SK-N-SH (cell line): Measurements from ENCODE around the gene INHBB. TPM values are rescaled to one million over a fixed set of nuclear protein-coding genes. Genes with fewer than 3 reads are reported as not detected.

Source experiments
- CTCF ChIA-PET: fragments of 300-600, 350-600 bp; formaldehyde crosslinking; extraction: SDS; loops from one replicate; lab custom pipeline; 2021; lab: Yijun Ruan, JAX
- POLR2A ChIA-PET: fragments of 350-600 bp; sonication (Branson Sonifier 250); formaldehyde crosslinking; extraction: SDS; loops from one replicate; lab custom pipeline; 2020; ENCODE audit warnings: antibody characterized with exemption, inconsistent platforms; lab: Yijun Ruan, JAX
- DNase-seq: peaks from one replicate; pipeline ENCODE4 v3.0.0; 2012
- H2AFZ ChIP-seq: fragments of 200-600 bp; sonication (generic); 2 replicates; pipeline ENCODE4 v1.8.1; 2016; ENCODE audit warnings: antibody characterized with exemption, mild to moderate bottlenecking, low read depth
- H3F3A ChIP-seq: fragments of 200-600 bp; sonication (generic); replicated peaks from 2 replicates; pipeline ENCODE3; 2016; ENCODE audit warnings: antibody characterized with exemption, mild to moderate bottlenecking; ENCODE audit not compliant: insufficient read depth
- H3K27ac ChIP-seq, 2 experiments: fragments of 200-500 bp in 1 of 2; fragments of 200-600 bp in 1 of 2; sonication (Bioruptor generic) in 1 of 2; sonication (generic), shearing (Covaris generic) in 1 of 2; 2 replicates each; pipeline versions ENCODE4 v1.5.1 to v1.6.1; 2014 to 2016; ENCODE audit warnings: low read depth in 2 of 2, inconsistent platforms in 1 of 2, low read length in 1 of 2, mild to moderate bottlenecking in 1 of 2, mixed read lengths in 1 of 2
- H3K27me3 ChIP-seq: fragments of 200-600 bp; sonication (generic), shearing (Covaris generic); 2 replicates; pipeline ENCODE4 v1.6.1; 2016; ENCODE audit warnings: mixed run types; ENCODE audit not compliant: insufficient read depth
- H3K36me3 ChIP-seq, 2 experiments: fragments of 200-500 bp in 1 of 2; fragments of 200-600 bp in 1 of 2; sonication (Bioruptor generic) in 1 of 2; sonication (generic) in 1 of 2; replicated peaks in 1 of 2; 2 replicates each; pipeline versions ENCODE3 to v1.5.1; 2014 to 2016; ENCODE audit warnings: low read length in 1 of 2, mild to moderate bottlenecking in 1 of 2; ENCODE audit not compliant: insufficient read depth in 2 of 2, control insufficient read depth in 1 of 2
- H3K4me1 ChIP-seq, 2 experiments: fragments of 200-500 bp in 1 of 2; fragments of 200-600 bp in 1 of 2; sonication (Bioruptor generic) in 1 of 2; sonication (generic), shearing (Covaris generic) in 1 of 2; 2 replicates each; pipeline versions ENCODE4 v1.5.1 to v1.6.1; 2014 to 2016; ENCODE audit warnings: low read depth in 1 of 2, low read length in 1 of 2, mixed run types in 1 of 2; ENCODE audit not compliant: insufficient read depth in 2 of 2, control insufficient read depth in 1 of 2
- H3K4me2 ChIP-seq: fragments of 200-600 bp; sonication (generic), shearing (Covaris generic); 2 replicates; pipeline ENCODE4 v1.6.1; 2017; ENCODE audit warnings: mixed run types
- H3K4me3 ChIP-seq, 2 experiments: fragments of 200-500 bp in 1 of 2; fragments of 200-600 bp in 1 of 2; sonication (Bioruptor generic) in 1 of 2; sonication (generic), shearing (Covaris generic) in 1 of 2; 2 replicates each; pipeline versions ENCODE4 v1.5.1 to v1.8.1; 2014 to 2016; ENCODE audit warnings: low read depth in 2 of 2, inconsistent platforms in 1 of 2, low read length in 1 of 2, mild to moderate bottlenecking in 1 of 2, mixed read lengths in 1 of 2, moderate library complexity in 1 of 2
- H3K79me2 ChIP-seq: fragments of 200-600 bp; sonication (generic); 2 replicates; pipeline ENCODE4 v1.8.1; 2017; ENCODE audit warnings: mild to moderate bottlenecking; ENCODE audit not compliant: insufficient read depth
- H3K9ac ChIP-seq: fragments of 200-600 bp; sonication (generic); 2 replicates; pipeline ENCODE4 v1.6.1; 2017; ENCODE audit warnings: mixed run types
- H3K9me2 ChIP-seq: fragments of 200-600 bp; sonication (generic); 2 replicates; pipeline ENCODE4 v1.6.1; 2017; ENCODE audit warnings: mixed run types
- H3K9me3 ChIP-seq: fragments of 200-600 bp; sonication (generic); 2 replicates; pipeline ENCODE4 v1.6.1; 2017; ENCODE audit warnings: mixed run types, mild to moderate bottlenecking, moderate library complexity
- H4K20me1 ChIP-seq: fragments of 200-600 bp; sonication (generic); 2 replicates; pipeline ENCODE4 v1.6.1; 2017; ENCODE audit warnings: mild to moderate bottlenecking, mixed run types; ENCODE audit not compliant: insufficient read depth
- CTCF ChIP-seq: fragments of 200-600 bp; sonication (generic); IDR thresholded peaks from 2 replicates; pipeline ENCODE4 v1.6.1; 2017; ENCODE audit warnings: antibody characterized with exemption, mild to moderate bottlenecking, moderate library complexity
- EZH2phosphoT487 ChIP-seq: fragments of 200-600 bp; sonication (generic); IDR thresholded peaks from 2 replicates; pipeline ENCODE4 v1.6.1; 2017; ENCODE audit warnings: low read depth, mixed run types, mild to moderate bottlenecking, antibody characterized with exemption, moderate library complexity, borderline replicate concordance
- FOXJ3 ChIP-seq: sonication (generic); formaldehyde crosslinking; IDR thresholded peaks from 2 replicates; pipeline ENCODE4 v1.5.1; 2020; ENCODE audit warnings: mild to moderate bottlenecking, missing genetic modification reagents
- FOXM1 ChIP-seq: IDR thresholded peaks from 2 replicates; pipeline ENCODE4 v1.4.0; 2012; ENCODE audit warnings: low read depth, mild to moderate bottlenecking
- MEF2A ChIP-seq: IDR thresholded peaks from 2 replicates; pipeline ENCODE4 v1.4.0; 2012; ENCODE audit warnings: low read depth, borderline replicate concordance
- PBX3 ChIP-seq: IDR thresholded peaks from 2 replicates; pipeline ENCODE4; 2012
- POLR2AphosphoS5 ChIP-seq: IDR thresholded peaks from 2 replicates; pipeline ENCODE4 v1.6.1; 2012; ENCODE audit warnings: low read depth, low read length
- RFX5 ChIP-seq: IDR thresholded peaks from 2 replicates; pipeline ENCODE4 v1.6.1; 2012; ENCODE audit warnings: mild to moderate bottlenecking, improper control_type of control experiment, low read length
- SMC3 ChIP-seq: IDR thresholded peaks from 2 replicates; pipeline ENCODE4 v1.6.1; 2012; ENCODE audit warnings: low read depth, low read length, improper control_type of control experiment
- TCF12 ChIP-seq: IDR thresholded peaks from 2 replicates; pipeline ENCODE4 v1.4.0; 2012
- YY1 ChIP-seq: IDR thresholded peaks from 2 replicates; pipeline ENCODE4 v1.4.0; 2012; ENCODE audit warnings: low read depth, mild to moderate bottlenecking
- WGBS: methylation state at CpG from one replicate; pipeline ENCODE4 v1.1.6; 2017; ENCODE audit warnings: low lambda C conversion rate; 5-methylcytosine and 5-hydroxymethylcytosine counted together
- polyA plus RNA-seq, 3 experiments: library from polyadenylated mRNA; depleted of rRNA; stranded (reverse); fragments of >200 nt; gene quantifications; 2 replicates each; pipeline ENCODE4 v1.2.3, GENCODE V29; 2012
- TF ChIP-seq, protein P1 (sequence below): IDR thresholded peaks from 2 replicates; pipeline ENCODE4 v1.6.1; 2012; ENCODE audit warnings: mild to moderate bottlenecking, low read depth, low read length, moderate library complexity
- TF ChIP-seq, protein P2 (sequence below): IDR thresholded peaks from 2 replicates; pipeline ENCODE4 v1.4.0; 2012; ENCODE audit warnings: low read depth, borderline replicate concordance

INHBB gene
- polyA plus RNA-seq, 1 of the 3 experiments (the other 2 are of a cell fraction): 0.03 TPM

DNA sequence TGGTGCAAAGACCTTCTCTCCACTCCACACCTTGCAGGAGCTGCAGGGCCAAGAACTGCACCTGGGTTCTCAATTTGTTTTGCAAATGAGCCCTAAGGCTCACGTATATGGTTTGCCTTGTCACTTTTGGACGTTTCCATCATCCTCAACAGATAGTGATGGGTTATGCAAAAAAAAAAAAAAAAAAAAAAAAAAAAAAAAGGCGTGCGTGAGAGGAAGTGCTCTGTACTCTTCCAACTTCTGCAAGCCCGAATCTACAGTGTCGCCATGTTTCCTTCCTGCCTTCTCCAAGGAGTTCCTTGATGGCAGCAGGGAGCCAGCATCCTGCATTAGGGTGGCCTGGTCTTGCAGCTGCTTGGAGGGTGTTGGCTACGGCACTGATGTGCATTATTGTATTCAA is 4.0 kb upstream of the INHBB start:
- 66% methylated on average over 7 of the region's 7 CpGs for WGBS
- CTCF ChIA-PET: interaction anchor here (1.5 to 6.2 kb wide), 8 partner anchors 8 to 737 kb away, joined by 4 to 167 read pairs (median 10); no protein-coding TSS in a partner anchor
- Histone ChIP-seq H3K27ac (no peak overlapping the region), H3K9me3 (no peaks in the 10 kb centered on the region), H3K4me1 (peaks cover 0 to 14% of the 10 kb centered on the region in 2 experiments; a peak in 1 of 4 replicates), H3K27me3 (peaks cover 64% of the 10 kb centered on the region), H3K9ac (no peak overlapping the region), H3K36me3 (no peaks in the 10 kb centered on the region), H3F3A (no peaks in the 10 kb centered on the region), H3K9me2 (no peaks in the 10 kb centered on the region), H2AFZ (no peak overlapping the region), H3K4me2 (no peak overlapping the region), H3K4me3 (no peak overlapping the region), H4K20me1 (no peaks in the 10 kb centered on the region), H3K79me2 (no peaks in the 10 kb centered on the region)
- POLR2A ChIA-PET: no interaction called here
- no peak for DNase-seq
- TF ChIP-seq YY1: no peak
- TF ChIP-seq PBX3: no peak
- TF ChIP-seq, protein P1, sequence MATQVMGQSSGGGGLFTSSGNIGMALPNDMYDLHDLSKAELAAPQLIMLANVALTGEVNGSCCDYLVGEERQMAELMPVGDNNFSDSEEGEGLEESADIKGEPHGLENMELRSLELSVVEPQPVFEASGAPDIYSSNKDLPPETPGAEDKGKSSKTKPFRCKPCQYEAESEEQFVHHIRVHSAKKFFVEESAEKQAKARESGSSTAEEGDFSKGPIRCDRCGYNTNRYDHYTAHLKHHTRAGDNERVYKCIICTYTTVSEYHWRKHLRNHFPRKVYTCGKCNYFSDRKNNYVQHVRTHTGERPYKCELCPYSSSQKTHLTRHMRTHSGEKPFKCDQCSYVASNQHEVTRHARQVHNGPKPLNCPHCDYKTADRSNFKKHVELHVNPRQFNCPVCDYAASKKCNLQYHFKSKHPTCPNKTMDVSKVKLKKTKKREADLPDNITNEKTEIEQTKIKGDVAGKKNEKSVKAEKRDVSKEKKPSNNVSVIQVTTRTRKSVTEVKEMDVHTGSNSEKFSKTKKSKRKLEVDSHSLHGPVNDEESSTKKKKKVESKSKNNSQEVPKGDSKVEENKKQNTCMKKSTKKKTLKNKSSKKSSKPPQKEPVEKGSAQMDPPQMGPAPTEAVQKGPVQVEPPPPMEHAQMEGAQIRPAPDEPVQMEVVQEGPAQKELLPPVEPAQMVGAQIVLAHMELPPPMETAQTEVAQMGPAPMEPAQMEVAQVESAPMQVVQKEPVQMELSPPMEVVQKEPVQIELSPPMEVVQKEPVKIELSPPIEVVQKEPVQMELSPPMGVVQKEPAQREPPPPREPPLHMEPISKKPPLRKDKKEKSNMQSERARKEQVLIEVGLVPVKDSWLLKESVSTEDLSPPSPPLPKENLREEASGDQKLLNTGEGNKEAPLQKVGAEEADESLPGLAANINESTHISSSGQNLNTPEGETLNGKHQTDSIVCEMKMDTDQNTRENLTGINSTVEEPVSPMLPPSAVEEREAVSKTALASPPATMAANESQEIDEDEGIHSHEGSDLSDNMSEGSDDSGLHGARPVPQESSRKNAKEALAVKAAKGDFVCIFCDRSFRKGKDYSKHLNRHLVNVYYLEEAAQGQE: no peak
- TF ChIP-seq RFX5: no peak
- TF ChIP-seq TCF12: no peak
- TF ChIP-seq, protein P2, sequence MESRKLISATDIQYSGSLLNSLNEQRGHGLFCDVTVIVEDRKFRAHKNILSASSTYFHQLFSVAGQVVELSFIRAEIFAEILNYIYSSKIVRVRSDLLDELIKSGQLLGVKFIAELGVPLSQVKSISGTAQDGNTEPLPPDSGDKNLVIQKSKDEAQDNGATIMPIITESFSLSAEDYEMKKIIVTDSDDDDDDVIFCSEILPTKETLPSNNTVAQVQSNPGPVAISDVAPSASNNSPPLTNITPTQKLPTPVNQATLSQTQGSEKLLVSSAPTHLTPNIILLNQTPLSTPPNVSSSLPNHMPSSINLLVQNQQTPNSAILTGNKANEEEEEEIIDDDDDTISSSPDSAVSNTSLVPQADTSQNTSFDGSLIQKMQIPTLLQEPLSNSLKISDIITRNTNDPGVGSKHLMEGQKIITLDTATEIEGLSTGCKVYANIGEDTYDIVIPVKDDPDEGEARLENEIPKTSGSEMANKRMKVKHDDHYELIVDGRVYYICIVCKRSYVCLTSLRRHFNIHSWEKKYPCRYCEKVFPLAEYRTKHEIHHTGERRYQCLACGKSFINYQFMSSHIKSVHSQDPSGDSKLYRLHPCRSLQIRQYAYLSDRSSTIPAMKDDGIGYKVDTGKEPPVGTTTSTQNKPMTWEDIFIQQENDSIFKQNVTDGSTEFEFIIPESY: no peak
- TF ChIP-seq FOXJ3 (CRISPR knock-in tag): no peak
- TF ChIP-seq EZH2phosphoT487: no peak
- TF ChIP-seq MEF2A: no peak
- TF ChIP-seq FOXM1: no peak
- no peak for TF ChIP-seq POLR2AphosphoS5
- TF ChIP-seq SMC3: no peak
- TF ChIP-seq CTCF: no peak
